Measurements from ENCODE around the gene PIP5K1B.
A peak's percentile ranks its signal among the peaks of the same experiment; 100 is the strongest.

GRCh38 chr9:68704814-68705530 lies at the start of gene PIP5K1B:
- no peak; the same call in none of the 2 replicates for TF ChIP-seq POLR2AphosphoS5 (IDR thresholded peaks at IDR 0.05; ENCODE audit: low read depth, low read length)
- peak; percentile 73 for TF ChIP-seq POLR2A (IDR thresholded peaks at IDR 0.05; ENCODE audit: low read depth, low read length)
- TF ChIP-seq TAF1 (IDR thresholded peaks at IDR 0.05; ENCODE audit: borderline replicate concordance, low read depth, low read length), result 0 out of 2 replicates have a peak, but pooled peaks have one; percentile 19
